Measurements from ENCODE around the gene FHIT. TPM values are rescaled to one million over a fixed set of nuclear protein-coding genes. Genes with fewer than 3 reads are reported as not detected.

The FHIT gene
- total RNA-seq, 2 experiments from 2014 or later: 86.0 to 90.6 TPM

- ATAC-seq (ENCODE audit: poor library complexity) (no peak), DNase-seq (no peak)
- H3K27ac Mint-ChIP-seq: no peak overlapping the region
- Histone ChIP-seq H3K9me3 (ENCODE audit: control insufficient read depth in 1 of 2, insufficient read depth in 1 of 2, low read length in 2 of 2) (no peaks in the 10 kb centered on the region), H3K4me3 (ENCODE audit: low read length) (no peak overlapping the region), H3K27ac (ENCODE audit: low read depth in 1 of 2, low read length in 2 of 2) (no peak overlapping the region), H3K4me1 (ENCODE audit: insufficient read depth, low read length) (no peaks in the 10 kb centered on the region), H3K27me3 (ENCODE audit: control insufficient read depth in 1 of 2, insufficient read depth in 2 of 2, low read length in 2 of 2) (no peaks in the 10 kb centered on the region), H3K36me3 (ENCODE audit: insufficient read depth, low read length) (no peaks in the 10 kb centered on the region)
- CTCF ChIA-PET: no interaction called here
- TF ChIP-seq CTCF (IDR thresholded peaks at IDR 0.05): no peak
- H3K4me1 Mint-ChIP-seq (ENCODE audit: low read depth): no peaks in the 10 kb centered on the region
- H3K4me3 Mint-ChIP-seq: no peak overlapping the region
- H3K36me3 Mint-ChIP-seq (ENCODE audit: low read depth): no peaks in the 10 kb centered on the region
- POLR2A ChIA-PET: no interaction called here
- no peaks in the 10 kb centered on the region for H3K9me3 Mint-ChIP-seq
- intact Hi-C loops (cut with DNase I, micrococcal nuclease): no loop called here
- no peaks in the 10 kb centered on the region for H3K27me3 Mint-ChIP-seq
Observed at GRCh38 chr3:61177450-61177849, 73.8 kb downstream of the FHIT start.

- Histone ChIP-seq H3K36me3 (ENCODE audit: insufficient read depth, low read length) (no peaks in the 10 kb centered on the region), H3K4me3 (ENCODE audit: low read length) (no peak overlapping the region), H3K27me3 (ENCODE audit: control insufficient read depth in 1 of 2, insufficient read depth in 2 of 2, low read length in 2 of 2) (no peaks in the 10 kb centered on the region), H3K4me1 (ENCODE audit: insufficient read depth, low read length) (no peaks in the 10 kb centered on the region), H3K27ac (ENCODE audit: low read depth in 1 of 2, low read length in 2 of 2) (no peak overlapping the region), H3K9me3 (ENCODE audit: control insufficient read depth in 1 of 2, insufficient read depth in 1 of 2, low read length in 2 of 2) (no peaks in the 10 kb centered on the region)
- ChIA-PET CTCF (no interaction called here), POLR2A (no interaction called here)
- no peak overlapping the region for H3K27ac Mint-ChIP-seq
- no peak for ATAC-seq (ENCODE audit: poor library complexity)
- DNase-seq: no peak
- H3K36me3 Mint-ChIP-seq (ENCODE audit: low read depth): no peaks in the 10 kb centered on the region
- H3K4me3 Mint-ChIP-seq: no peak overlapping the region
- no peak for TF ChIP-seq CTCF (IDR thresholded peaks at IDR 0.05)
- intact Hi-C loops (cut with DNase I, micrococcal nuclease): no loop called here
- H3K4me1 Mint-ChIP-seq (ENCODE audit: low read depth): no peaks in the 10 kb centered on the region
- H3K27me3 Mint-ChIP-seq: no peaks in the 10 kb centered on the region
- H3K9me3 Mint-ChIP-seq: no peaks in the 10 kb centered on the region
Observed at GRCh38 chr3:61173676-61174075, 77.6 kb downstream of the FHIT start.

- Histone ChIP-seq H3K36me3 (ENCODE audit: insufficient read depth, low read length) (no peaks in the 10 kb centered on the region), H3K9me3 (ENCODE audit: control insufficient read depth in 1 of 2, insufficient read depth in 1 of 2, low read length in 2 of 2) (no peaks in the 10 kb centered on the region), H3K4me3 (ENCODE audit: low read length) (no peak overlapping the region), H3K27me3 (ENCODE audit: control insufficient read depth in 1 of 2, insufficient read depth in 2 of 2, low read length in 2 of 2) (no peaks in the 10 kb centered on the region), H3K27ac (ENCODE audit: low read depth in 1 of 2, low read length in 2 of 2) (no peak overlapping the region), H3K4me1 (ENCODE audit: insufficient read depth, low read length) (no peaks in the 10 kb centered on the region)
- Mint-ChIP-seq H3K4me3 (no peak overlapping the region), H3K27me3 (no peaks in the 10 kb centered on the region), H3K9me3 (no peaks in the 10 kb centered on the region), H3K36me3 (ENCODE audit: low read depth) (no peaks in the 10 kb centered on the region), H3K4me1 (ENCODE audit: low read depth) (no peaks in the 10 kb centered on the region), H3K27ac (no peak overlapping the region)
- ChIA-PET POLR2A (no interaction called here), CTCF (interaction anchor here (0.5 kb wide), 1 partner anchor 1315 kb away, joined by 3 read pairs; no protein-coding TSS in a partner anchor)
- ATAC-seq (ENCODE audit: poor library complexity) (no peak), DNase-seq (no peak)
- intact Hi-C loops (cut with DNase I, micrococcal nuclease): no loop called here
- TF ChIP-seq CTCF (IDR thresholded peaks at IDR 0.05): no peak
Observed at GRCh38 chr3:61172684-61173083, 78.6 kb downstream of the FHIT start.

All from CD4-positive, alpha-beta T cell (primary cell).